GM19023 (cell line): Measurements from ENCODE around the gene CDK15.
"Not testable (repeated sequence)": the region's sequence is repeated elsewhere in the genome, so short reads cannot be mapped to it uniquely, and the experiment has no call there.

Source experiments
- ATAC-seq: cut with Tn5 transposase; IDR thresholded peaks from one replicate; pipeline ENCODE4 v1.9.1; 2021; ENCODE audit warnings: mild to moderate bottlenecking, moderate library complexity; ENCODE audit not compliant: unreplicated experiment

CDK15 gene

DNA sequence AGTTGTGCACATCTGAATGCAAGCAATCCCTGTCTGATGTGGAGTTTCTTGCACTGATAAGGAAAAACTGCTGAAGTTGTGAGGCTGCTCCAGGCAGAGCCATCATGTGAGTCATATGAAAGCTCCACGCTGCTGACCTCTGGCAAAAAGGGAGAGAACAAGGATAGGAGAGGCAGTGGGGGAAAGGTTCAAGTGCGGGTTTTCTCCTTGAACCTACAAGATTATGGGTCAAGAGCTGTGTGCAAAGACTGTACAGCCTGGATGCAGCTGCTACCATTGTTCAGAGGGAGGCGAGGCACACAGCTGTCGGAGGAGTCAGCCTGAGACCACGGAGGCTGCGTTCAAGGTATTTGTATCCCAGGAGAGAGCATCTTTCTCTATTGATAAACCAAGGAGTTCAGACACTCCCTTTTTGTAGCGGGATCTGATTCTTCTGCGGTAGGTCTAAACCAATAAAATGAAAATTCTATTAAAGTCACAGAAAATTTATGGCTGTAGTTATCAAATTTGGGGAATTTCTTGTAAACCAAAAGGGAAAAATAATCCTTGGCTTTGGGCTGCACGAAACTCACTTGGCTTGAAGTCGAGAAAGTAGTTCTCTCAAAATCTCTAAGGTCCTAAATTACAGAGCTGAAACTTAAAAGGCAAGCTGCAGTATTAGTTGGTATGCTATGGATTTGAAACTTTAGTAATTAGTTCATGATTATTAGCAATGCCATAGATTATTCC is at the start of gene CDK15:
Gene CDK15 (plus strand): TSS at position 96 of the 729 bp plus-strand sequence. CDS start 128 bp downstream, at position 224.
- no peak for ATAC-seq

- peak; percentile 55 for ATAC-seq
These were observed 48.1 kb upstream of the CDK15 start for GRCh38 chr2:201758234-201758633.

GRCh38 chr2:201758873-201759272 is 47.5 kb upstream of the CDK15 start:
- ATAC-seq, result no peak

- no peak for ATAC-seq
These were observed 46.8 kb upstream of the CDK15 start for GRCh38 chr2:201759567-201759966.

DNA sequence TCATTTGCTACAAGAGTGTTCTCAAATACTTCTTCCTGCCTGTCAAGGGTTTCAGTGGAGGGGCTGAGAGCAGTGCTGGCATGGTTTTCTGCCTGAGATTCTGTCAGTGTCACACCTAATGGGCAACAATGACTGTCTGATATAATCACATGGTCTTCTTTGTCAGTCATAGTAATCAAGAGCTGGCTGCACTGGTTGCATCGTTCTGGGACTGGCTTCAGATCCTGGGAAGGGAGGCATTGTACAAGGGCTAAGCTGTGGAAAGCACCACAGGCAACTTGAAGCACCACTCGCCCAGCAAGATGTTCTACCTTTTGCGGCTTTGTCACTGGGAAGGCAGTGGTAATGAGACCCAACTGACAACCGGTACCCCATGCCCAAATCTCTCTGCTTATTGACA is 45.2 kb upstream of the CDK15 start:
- no peak for ATAC-seq

GRCh38 chr2:201764469-201764868 is 41.9 kb upstream of the CDK15 start:
- ATAC-seq, result not testable (repeated sequence)

- no peak for ATAC-seq
These were observed 40.5 kb upstream of the CDK15 start for GRCh38 chr2:201765799-201766198.

- ATAC-seq, result no peak
These were observed 37.4 kb upstream of the CDK15 start for GRCh38 chr2:201768918-201769317.

DNA sequence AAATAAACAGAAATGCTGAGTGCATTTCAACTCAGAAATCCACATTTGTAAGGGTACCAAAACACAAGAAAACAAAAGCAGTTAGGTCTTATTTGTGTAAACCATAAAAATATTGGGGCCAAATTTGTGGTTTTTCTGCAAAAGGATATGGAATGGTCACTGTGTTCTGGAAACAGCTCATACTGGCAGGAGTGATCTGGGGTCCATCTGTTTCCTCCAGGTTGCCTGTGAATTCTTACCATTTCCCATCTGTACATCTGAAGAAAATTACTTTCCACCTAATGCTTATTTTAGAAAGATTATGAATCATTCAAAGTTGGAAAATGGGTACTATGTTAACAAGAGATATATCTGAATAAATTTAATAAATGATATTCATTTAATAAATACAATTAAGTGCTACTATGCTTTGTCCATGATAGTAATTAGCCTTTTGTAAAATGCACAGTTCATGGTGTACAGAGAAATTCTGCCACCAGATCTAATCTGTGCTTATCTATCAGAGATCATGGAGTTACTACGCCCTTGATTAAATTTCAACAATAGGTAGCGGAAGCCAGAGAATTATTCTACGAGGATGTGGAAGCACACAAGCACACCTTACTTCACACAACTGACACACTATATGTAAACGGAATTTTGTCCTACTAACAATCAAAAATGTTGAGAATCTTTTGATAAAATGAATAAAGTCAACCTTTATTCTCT is 36.5 kb upstream of the CDK15 start:
- ATAC-seq, result no peak

DNA sequence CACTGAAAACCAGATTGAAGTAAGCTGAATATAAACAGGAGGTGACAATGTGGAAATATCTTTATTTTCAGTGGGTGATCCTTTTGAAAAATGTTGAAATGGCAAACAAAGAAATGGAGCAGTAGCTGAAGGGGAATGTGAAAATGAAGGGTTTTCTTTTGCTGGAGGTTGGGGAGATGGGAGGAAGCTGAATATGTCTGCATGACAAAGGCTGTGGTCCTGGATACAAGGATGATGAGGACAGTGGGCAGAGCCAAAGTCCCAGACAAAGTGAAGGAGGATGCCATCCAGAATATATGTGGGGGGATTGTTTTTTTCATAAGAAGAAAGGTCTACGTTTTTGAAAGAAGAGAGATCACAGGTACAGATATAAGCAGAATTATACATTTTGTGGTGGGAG is 32.3 kb upstream of the CDK15 start:
- no peak for ATAC-seq

- no peak for ATAC-seq
These were observed 31.8 kb upstream of the CDK15 start for GRCh38 chr2:201774546-201774945.

- no peak for ATAC-seq
These were observed 31.0 kb upstream of the CDK15 start for GRCh38 chr2:201775326-201775725.

- ATAC-seq, result no peak
These were observed 29.3 kb upstream of the CDK15 start for GRCh38 chr2:201777043-201777442.

DNA sequence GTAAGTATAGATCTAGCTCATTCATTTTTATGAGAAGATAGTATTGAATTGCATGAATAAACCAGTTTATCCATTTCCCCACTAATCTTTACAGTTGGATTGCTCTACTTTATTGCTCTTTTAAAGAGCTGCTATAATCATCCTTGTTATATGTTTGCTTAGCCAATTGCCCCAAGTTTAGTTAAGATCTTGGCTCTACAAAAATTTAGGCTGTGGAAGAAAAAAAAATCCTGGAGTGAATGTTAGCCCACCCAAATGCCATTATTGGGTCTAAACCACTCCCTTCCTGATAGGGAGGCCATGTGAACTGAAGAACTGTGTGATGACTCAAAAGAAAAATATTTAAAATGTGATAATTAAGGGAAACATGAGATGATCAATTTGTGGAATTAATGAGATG is 28.5 kb upstream of the CDK15 start:
- no peak for ATAC-seq

- peak; percentile 2 for ATAC-seq
These were observed 26.2 kb upstream of the CDK15 start for GRCh38 chr2:201779901-201780673.

GRCh38 chr2:201780674-201781493 is 25.5 kb upstream of the CDK15 start, which contains the start of gene ALS2:
ALS2 (minus strand) TSS chr2:201780933; CDS start chr2:201768885, 12,048 bp downstream.
- peak; percentile 96 for ATAC-seq

DNA sequence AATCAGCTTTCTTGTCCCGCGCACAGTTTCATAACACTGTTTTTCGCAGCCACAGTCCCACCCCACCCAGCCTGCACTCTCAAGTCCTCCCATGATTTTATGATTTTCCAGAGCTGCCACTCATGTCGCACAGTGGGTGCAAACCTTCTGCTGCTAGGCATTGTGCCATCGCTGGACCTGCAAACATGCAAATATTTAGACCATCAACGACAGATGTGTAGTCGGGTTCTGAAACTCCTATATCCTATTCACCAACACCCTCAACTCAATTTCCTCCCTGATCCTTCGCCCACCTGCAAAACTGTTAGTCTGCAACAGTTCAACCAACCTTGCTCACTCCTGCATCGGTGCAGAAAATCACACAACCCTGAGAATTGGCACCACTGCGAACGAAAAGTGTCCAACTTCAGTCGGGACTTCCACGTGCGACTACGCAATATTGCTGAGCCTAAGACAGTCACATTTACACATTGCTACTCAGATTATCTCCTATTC is 24.7 kb upstream of the CDK15 start:
- ATAC-seq, result peak; percentile 1

- no peak for ATAC-seq
These were observed 21.8 kb upstream of the CDK15 start for GRCh38 chr2:201784563-201784962.

DNA sequence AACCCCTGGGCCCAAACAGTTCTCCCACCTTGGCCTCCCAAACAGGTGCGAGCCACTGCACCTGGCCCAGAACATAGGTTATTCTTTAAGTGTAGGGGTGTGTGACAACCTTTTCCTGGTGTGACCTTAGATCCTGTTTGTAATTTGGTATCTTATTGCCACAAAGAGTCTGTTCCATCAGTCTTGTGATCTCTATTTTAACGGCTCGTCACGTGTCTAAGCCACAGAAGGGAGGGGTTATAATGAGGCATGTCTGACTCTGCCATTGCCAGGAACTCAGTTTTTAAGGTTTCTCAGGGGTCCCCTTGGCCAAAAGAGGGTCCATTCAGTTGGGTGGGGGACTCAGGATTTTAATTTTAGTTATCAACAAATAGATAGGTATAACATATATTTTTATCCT is 21.2 kb upstream of the CDK15 start:
- ATAC-seq, result no peak

DNA sequence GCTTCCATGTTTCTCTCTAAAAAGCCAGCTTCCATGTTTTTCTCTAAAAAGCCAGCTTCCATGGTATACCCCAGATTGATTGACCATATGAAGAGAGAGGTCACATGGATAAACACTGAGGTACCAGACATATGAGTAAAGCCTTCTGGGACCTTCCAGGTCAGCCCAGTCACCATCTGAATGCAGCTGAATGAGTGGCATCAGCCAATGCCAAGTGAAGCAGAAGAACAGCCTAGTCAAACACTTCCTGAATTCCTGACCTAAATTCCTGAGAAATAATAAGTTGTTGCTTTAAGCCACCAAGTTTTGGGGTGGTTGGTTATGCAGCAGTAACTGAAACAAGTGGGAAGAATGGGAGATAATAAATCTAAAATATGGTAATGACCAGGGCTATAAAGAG is 19.9 kb upstream of the CDK15 start:
- no peak for ATAC-seq

DNA sequence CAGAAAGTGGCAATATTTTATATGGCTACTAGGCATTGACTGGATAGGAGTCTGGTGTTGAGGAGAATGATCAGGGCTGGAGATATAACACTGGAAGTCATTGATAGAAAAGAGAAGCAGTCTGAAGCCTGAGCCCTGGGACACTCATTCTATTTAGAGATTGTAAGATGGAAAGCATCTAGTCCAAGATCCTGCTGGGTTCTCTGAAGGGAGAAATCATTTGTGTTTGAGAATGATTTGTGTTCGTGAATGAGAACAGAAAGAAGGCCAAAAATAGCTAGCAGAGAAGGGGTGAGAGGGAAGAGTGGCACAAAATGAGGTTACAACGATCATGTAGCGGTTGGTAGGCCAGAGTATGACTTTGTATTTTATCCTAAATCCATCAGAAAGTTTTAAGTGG is 18.0 kb upstream of the CDK15 start:
- ATAC-seq, result no peak
